ENCODE results near the gene MAP3K1. TPM values are rescaled to one million over a fixed set of nuclear protein-coding genes. Genes with fewer than 3 reads are reported as not detected.

MAP3K1 gene
- total RNA-seq, 1 donor from 2014 or later, result 10.4 TPM

GRCh38 chr5:56802205-56802604 is 13.1 kb upstream of the MAP3K1 start:
- no peaks in the 10 kb centered on the region for H3K36me3 ChIP-seq (ENCODE audit: insufficient read depth, low read length)
- H4K20me1 ChIP-seq (ENCODE audit: insufficient read depth, low read length), result no peaks in the 10 kb centered on the region
- no peaks in the 10 kb centered on the region for H3K79me2 ChIP-seq (ENCODE audit: insufficient read depth, low read length)
- Mint-ChIP-seq H3K4me1 (ENCODE audit: low read depth, unreplicated experiment) (no peaks in the 10 kb centered on the region), H3K27ac (ENCODE audit: unreplicated experiment) (no peak overlapping the region), H3K4me3 (ENCODE audit: unreplicated experiment) (no peak overlapping the region), H3K36me3 (ENCODE audit: low read depth, unreplicated experiment) (no peaks in the 10 kb centered on the region), H3K27me3 (ENCODE audit: low read depth, unreplicated experiment) (peaks cover 8% of the 10 kb centered on the region), H3K9me3 (ENCODE audit: unreplicated experiment) (no peaks in the 10 kb centered on the region)
- H3K9me3 ChIP-seq (ENCODE audit: insufficient read depth, low read depth, low read length), result no peaks in the 10 kb centered on the region
- no peak overlapping the region for H3K4me3 ChIP-seq (ENCODE audit: insufficient read depth, low read depth, low read length)
- DNase-seq (ENCODE audit: low read depth) (no peak), FAIRE-seq (no peak)
- no peak overlapping the region for H3K4me2 ChIP-seq (ENCODE audit: low read length)
- no peaks in the 10 kb centered on the region for H3K27me3 ChIP-seq (ENCODE audit: insufficient read depth, low read length)
- no peak for TF ChIP-seq CTCF (IDR thresholded peaks at IDR 0.05; ENCODE audit: insufficient read depth, low read depth, low read length)
- no peak for TF ChIP-seq EZH2 (IDR thresholded peaks at IDR 0.05; ENCODE audit: insufficient read depth, low read length)
- H3K4me1 ChIP-seq (ENCODE audit: insufficient read depth, low read length), result no peaks in the 10 kb centered on the region
- H2AFZ ChIP-seq (ENCODE audit: low read depth, low read length), result no peak overlapping the region
- H3K27ac ChIP-seq (ENCODE audit: low read depth, low read length), result no peak overlapping the region
- H3K9ac ChIP-seq (ENCODE audit: low read length), result no peak overlapping the region

GRCh38 chr5:56803025-56803424 is 12.3 kb upstream of the MAP3K1 start:
- no peak for DNase-seq (ENCODE audit: low read depth)
- Histone ChIP-seq H3K27ac (ENCODE audit: low read depth, low read length) (no peak overlapping the region), H3K9ac (ENCODE audit: low read length) (no peak overlapping the region), H3K27me3 (ENCODE audit: insufficient read depth, low read length) (no peaks in the 10 kb centered on the region), H3K4me2 (ENCODE audit: low read length) (no peak overlapping the region), H3K9me3 (ENCODE audit: insufficient read depth, low read depth, low read length) (no peaks in the 10 kb centered on the region), H3K4me3 (ENCODE audit: insufficient read depth, low read depth, low read length) (no peak overlapping the region), H2AFZ (ENCODE audit: low read depth, low read length) (no peak overlapping the region), H3K79me2 (ENCODE audit: insufficient read depth, low read length) (no peaks in the 10 kb centered on the region), H3K4me1 (ENCODE audit: insufficient read depth, low read length) (no peaks in the 10 kb centered on the region), H4K20me1 (ENCODE audit: insufficient read depth, low read length) (no peaks in the 10 kb centered on the region), H3K36me3 (ENCODE audit: insufficient read depth, low read length) (no peaks in the 10 kb centered on the region)
- no peaks in the 10 kb centered on the region for H3K4me1 Mint-ChIP-seq (ENCODE audit: low read depth, unreplicated experiment)
- H3K27me3 Mint-ChIP-seq (ENCODE audit: low read depth, unreplicated experiment), result peaks cover 13% of the 10 kb centered on the region
- peaks cover 1% of the 10 kb centered on the region for H3K9me3 Mint-ChIP-seq (ENCODE audit: unreplicated experiment)
- H3K27ac Mint-ChIP-seq (ENCODE audit: unreplicated experiment), result no peak overlapping the region
- H3K36me3 Mint-ChIP-seq (ENCODE audit: low read depth, unreplicated experiment), result no peaks in the 10 kb centered on the region
- TF ChIP-seq CTCF (IDR thresholded peaks at IDR 0.05; ENCODE audit: insufficient read depth, low read depth, low read length) (no peak), EZH2 (IDR thresholded peaks at IDR 0.05; ENCODE audit: insufficient read depth, low read length) (no peak)
- H3K4me3 Mint-ChIP-seq (ENCODE audit: unreplicated experiment), result no peak overlapping the region
- FAIRE-seq, result no peak

GRCh38 chr5:56803894-56804293 is 11.5 kb upstream of the MAP3K1 start:
- Histone ChIP-seq H3K27me3 (ENCODE audit: insufficient read depth, low read length) (no peaks in the 10 kb centered on the region), H3K4me3 (ENCODE audit: insufficient read depth, low read depth, low read length) (no peak overlapping the region), H3K9ac (ENCODE audit: low read length) (no peak overlapping the region), H3K36me3 (ENCODE audit: insufficient read depth, low read length) (no peaks in the 10 kb centered on the region), H3K9me3 (ENCODE audit: insufficient read depth, low read depth, low read length) (no peaks in the 10 kb centered on the region), H3K4me1 (ENCODE audit: insufficient read depth, low read length) (no peaks in the 10 kb centered on the region), H4K20me1 (ENCODE audit: insufficient read depth, low read length) (no peaks in the 10 kb centered on the region), H3K27ac (ENCODE audit: low read depth, low read length) (no peak overlapping the region), H3K4me2 (ENCODE audit: low read length) (no peak overlapping the region), H2AFZ (ENCODE audit: low read depth, low read length) (no peak overlapping the region), H3K79me2 (ENCODE audit: insufficient read depth, low read length) (no peaks in the 10 kb centered on the region)
- H3K36me3 Mint-ChIP-seq (ENCODE audit: low read depth, unreplicated experiment), result no peaks in the 10 kb centered on the region
- no peaks in the 10 kb centered on the region for H3K4me1 Mint-ChIP-seq (ENCODE audit: low read depth, unreplicated experiment)
- DNase-seq (ENCODE audit: low read depth) (no peak), FAIRE-seq (no peak)
- H3K4me3 Mint-ChIP-seq (ENCODE audit: unreplicated experiment), result no peak overlapping the region
- TF ChIP-seq EZH2 (IDR thresholded peaks at IDR 0.05; ENCODE audit: insufficient read depth, low read length) (no peak), CTCF (IDR thresholded peaks at IDR 0.05; ENCODE audit: insufficient read depth, low read depth, low read length) (no peak)
- peaks cover 11% of the 10 kb centered on the region for H3K27me3 Mint-ChIP-seq (ENCODE audit: low read depth, unreplicated experiment)
- H3K9me3 Mint-ChIP-seq (ENCODE audit: unreplicated experiment), result peaks cover 1% of the 10 kb centered on the region
- no peak overlapping the region for H3K27ac Mint-ChIP-seq (ENCODE audit: unreplicated experiment)

Measured in astrocyte (in vitro differentiated cells and primary cell).